ENCODE measurements around the gene OR11L1.

Gene OR11L1

GRCh38 chr1:247857985-247858619 is 16.4 kb upstream of the OR11L1 start:
- H3K4me3 ChIP-seq (replicated peaks in 1 of 2; ENCODE audit: low read depth in 2 of 2, low read length in 2 of 2), result peak overlapping the region; percentile 31 to 57

GRCh38 chr1:247857069-247857984 is 15.6 kb upstream of the OR11L1 start, which contains the start of gene TRIM58:
Gene TRIM58, plus strand, starts transcription at chr1:247857187. Its CDS starts 60 bp downstream, at chr1:247857247.
- no peak for TF ChIP-seq CTCF (IDR thresholded peaks at IDR 0.05; ENCODE audit: low read depth, low read length)
- peak; percentile 16 to 46 for DNase-seq (ENCODE audit: low read depth in 2 of 2)
- peak within 1 kb of the TSS; percentile 35 to 57 for H3K4me3 ChIP-seq (replicated peaks in 1 of 2; ENCODE audit: low read depth in 2 of 2, low read length in 2 of 2)

More at GRCh38 chr1:247857985-247858619, 16.4 kb upstream of the OR11L1 start:
- TF ChIP-seq CTCF (IDR thresholded peaks at IDR 0.05; ENCODE audit: low read depth, low read length), result no peak
- peak in 1 of 2 donors; percentile 15 for DNase-seq (ENCODE audit: low read depth in 2 of 2)

DNA sequence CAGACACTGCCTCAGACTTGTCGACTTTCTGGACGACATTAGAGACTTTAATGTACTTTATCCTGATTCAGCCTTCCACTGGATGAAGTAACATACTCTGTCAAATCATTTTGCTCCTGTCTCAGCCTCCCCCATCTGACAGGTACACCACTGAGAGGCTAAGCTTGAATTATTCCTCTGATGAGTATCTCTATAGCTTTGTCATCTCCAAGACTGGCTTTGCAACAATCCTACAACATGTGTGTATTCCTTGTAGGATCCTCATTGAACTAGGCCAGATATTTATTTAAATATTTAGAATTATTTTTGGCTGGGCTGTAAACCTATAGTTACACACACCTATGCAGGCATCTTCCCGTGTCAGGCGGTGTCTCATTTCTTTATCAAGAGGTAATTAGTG is 14.2 kb upstream of the OR11L1 start:
- no peak overlapping the region for H3K4me3 ChIP-seq (replicated peaks in 1 of 2; ENCODE audit: low read depth in 2 of 2, low read length in 2 of 2)
- no peak for TF ChIP-seq CTCF (IDR thresholded peaks at IDR 0.05; ENCODE audit: low read depth, low read length)
- no peak for DNase-seq (ENCODE audit: low read depth in 2 of 2)

GRCh38 chr1:247854899-247855545 is 13.3 kb upstream of the OR11L1 start:
- no peak for TF ChIP-seq CTCF (IDR thresholded peaks at IDR 0.05; ENCODE audit: low read depth, low read length)
- DNase-seq (ENCODE audit: low read depth in 2 of 2), result no peak

GRCh38 chr1:247849616-247850015 is 7.9 kb upstream of the OR11L1 start:
- no peak overlapping the region for H3K4me3 ChIP-seq (replicated peaks in 1 of 2; ENCODE audit: low read depth in 2 of 2, low read length in 2 of 2)
- peak in 1 of 2 donors; percentile 6 for DNase-seq (ENCODE audit: low read depth in 2 of 2)
- no peak for TF ChIP-seq CTCF (IDR thresholded peaks at IDR 0.05; ENCODE audit: low read depth, low read length)

More at GRCh38 chr1:247854899-247855545, 13.3 kb upstream of the OR11L1 start:
- no peak overlapping the region for H3K4me3 ChIP-seq (replicated peaks in 1 of 2; ENCODE audit: low read depth in 2 of 2, low read length in 2 of 2)

DNA sequence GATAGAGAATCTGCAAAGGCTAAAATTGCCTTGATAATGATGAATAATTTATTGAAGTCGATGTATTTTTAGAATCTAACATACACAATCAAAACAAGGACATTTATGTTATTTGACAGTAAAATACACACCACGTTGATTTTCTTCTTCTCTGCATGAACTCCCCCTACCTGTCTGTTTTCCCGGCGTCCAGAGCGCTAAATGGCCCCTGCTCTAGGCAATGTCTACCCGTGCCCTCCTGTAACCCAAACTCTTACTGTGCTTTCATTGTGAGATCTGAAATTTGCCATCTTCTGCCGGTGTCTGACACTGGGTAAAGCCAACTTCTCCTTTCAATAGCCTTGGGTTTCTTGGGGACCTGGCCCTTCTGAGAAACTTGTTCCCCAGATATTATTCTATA is 6.7 kb upstream of the OR11L1 start:
- no peak for TF ChIP-seq CTCF (IDR thresholded peaks at IDR 0.05; ENCODE audit: low read depth, low read length)
- no peak overlapping the region for H3K4me3 ChIP-seq (replicated peaks in 1 of 2; ENCODE audit: low read depth in 2 of 2, low read length in 2 of 2)

More for the DNA sequence above, 6.7 kb upstream of the OR11L1 start:
- DNase-seq (ENCODE audit: low read depth in 2 of 2), result no peak

Data from cardiac fibroblast (primary cell).